Measurements from ENCODE around the gene CLIP2.
A peak's percentile ranks its signal among the peaks of the same experiment; 100 is the strongest.
"Not testable (repeated sequence)": the region's sequence is repeated elsewhere in the genome, so short reads cannot be mapped to it uniquely, and the experiment has no call there.

Gene CLIP2

GRCh38 chr7:74289018-74289658, at the start of gene CLIP2:
CLIP2 (plus strand) TSS chr7:74289407; CDS start chr7:74317547, 28,140 bp downstream.
- DNase-seq (ENCODE audit: low read depth in 2 of 2, low spot score in 1 of 2) = peak; percentile 47 to 64

GRCh38 chr7:74240482-74240881, 48.7 kb upstream of the CLIP2 start:
- DNase-seq (ENCODE audit: low read depth in 2 of 2, low spot score in 1 of 2) = no peak

GRCh38 chr7:74242122-74242443, 47.1 kb upstream of the CLIP2 start:
- DNase-seq (ENCODE audit: low read depth in 2 of 2, low spot score in 1 of 2) = no peak

GRCh38 chr7:74246497-74246896, 42.7 kb upstream of the CLIP2 start:
- no peak for DNase-seq (ENCODE audit: low read depth in 2 of 2, low spot score in 1 of 2)

GRCh38 chr7:74248156-74248555, 41.1 kb upstream of the CLIP2 start:
- DNase-seq (ENCODE audit: low read depth in 2 of 2, low spot score in 1 of 2) = no peak

GRCh38 chr7:74249058-74249457, 40.1 kb upstream of the CLIP2 start:
- DNase-seq (ENCODE audit: low read depth in 2 of 2, low spot score in 1 of 2) = not testable (repeated sequence)

GRCh38 chr7:74252893-74253292, 36.3 kb upstream of the CLIP2 start:
- DNase-seq (ENCODE audit: low read depth in 2 of 2, low spot score in 1 of 2) = no peak

GRCh38 chr7:74253331-74253730, 35.9 kb upstream of the CLIP2 start:
- no peak for DNase-seq (ENCODE audit: low read depth in 2 of 2, low spot score in 1 of 2)

GRCh38 chr7:74253835-74254128, 35.4 kb upstream of the CLIP2 start:
- no peak for DNase-seq (ENCODE audit: low read depth in 2 of 2, low spot score in 1 of 2)

- peak; percentile 90 to 94 for DNase-seq (ENCODE audit: low read depth in 2 of 2, low spot score in 1 of 2)
Observed at GRCh38 chr7:74254129-74254857, 34.9 kb upstream of the CLIP2 start, which contains the start of gene RFC2. RFC2 (minus strand) TSS chr7:74254399; CDS start chr7:74254383, 16 bp downstream.

- DNase-seq (ENCODE audit: low read depth in 2 of 2, low spot score in 1 of 2) = no peak
Observed at GRCh38 chr7:74254858-74255379, 34.3 kb upstream of the CLIP2 start.

- not testable (repeated sequence) for DNase-seq (ENCODE audit: low read depth in 2 of 2, low spot score in 1 of 2)
Observed at GRCh38 chr7:74255461-74255860, 33.7 kb upstream of the CLIP2 start.

GRCh38 chr7:74256491-74257408, 32.5 kb upstream of the CLIP2 start:
- no peak for DNase-seq (ENCODE audit: low read depth in 2 of 2, low spot score in 1 of 2)

- no peak for DNase-seq (ENCODE audit: low read depth in 2 of 2, low spot score in 1 of 2)
Observed at GRCh38 chr7:74258639-74259038, 30.6 kb upstream of the CLIP2 start.

GRCh38 chr7:74262639-74263398, 26.4 kb upstream of the CLIP2 start:
- DNase-seq (ENCODE audit: low read depth in 2 of 2, low spot score in 1 of 2) = no peak

- no peak for DNase-seq (ENCODE audit: low read depth in 2 of 2, low spot score in 1 of 2)
Observed at GRCh38 chr7:74263399-74264120, 25.6 kb upstream of the CLIP2 start.

GRCh38 chr7:74266191-74266963, 22.8 kb upstream of the CLIP2 start:
- DNase-seq (ENCODE audit: low read depth in 2 of 2, low spot score in 1 of 2) = no peak

- DNase-seq (ENCODE audit: low read depth in 2 of 2, low spot score in 1 of 2) = no peak
Observed at GRCh38 chr7:74267756-74268565, 21.2 kb upstream of the CLIP2 start.

Data from stimulated activated CD8-positive, alpha-beta memory T cell treated with anti-CD3 and anti-CD28 coated beads, Interleukin-4, amount 100 ng/mL, for 4 hours (primary cell).